Keratinocyte (primary cell): ENCODE results near the gene HADH. TPM values are rescaled to one million over a fixed set of nuclear protein-coding genes. Genes with fewer than 3 reads are reported as not detected.

ENCODE experiments used
- DNase-seq: peaks from one replicate; pipeline ENCODE4 v3.0.0-alpha.2; 2011; ENCODE audit warnings: low read depth, missing footprints, low spot score
- FAIRE-seq: peaks from 2 replicates; lab custom pipeline; 2011; peaks lifted over from hg19 to GRCh38; lab: Jason Lieb, UNC
- H2AFZ ChIP-seq: 2 replicates; pipeline ENCODE4 v1.6.0; 2012; ENCODE audit warnings: low read length, control low read depth, inconsistent platforms; ENCODE audit not compliant: control insufficient read depth
- H3K27ac ChIP-seq: 2 replicates; pipeline ENCODE4 v1.5.1; 2011; ENCODE audit warnings: low read length; ENCODE audit not compliant: control insufficient read depth, insufficient read depth
- H3K27me3 ChIP-seq: 3 replicates; pipeline ENCODE4 v1.6.0; 2011; ENCODE audit warnings: low read length; ENCODE audit not compliant: control insufficient read depth, insufficient read depth; ENCODE audit errors: extremely low read depth
- H3K36me3 ChIP-seq, 2 experiments: 2 replicates in 1 of 2; 3 replicates in 1 of 2; pipeline ENCODE4 v1.5.1; 2011; ENCODE audit warnings: low read length in 2 of 2, mild to moderate bottlenecking in 1 of 2; ENCODE audit not compliant: control insufficient read depth in 2 of 2, insufficient read depth in 2 of 2; ENCODE audit errors: extremely low read depth in 1 of 2
- H3K4me1 ChIP-seq: 3 replicates; pipeline ENCODE4 v1.5.1; 2011; ENCODE audit warnings: low read length; ENCODE audit not compliant: control insufficient read depth, insufficient read depth; ENCODE audit errors: extremely low read depth
- H3K4me2 ChIP-seq: 3 replicates; pipeline ENCODE4 v1.6.0; 2011; ENCODE audit warnings: low read depth, low read length; ENCODE audit not compliant: control insufficient read depth, insufficient read depth; ENCODE audit errors: extremely low read depth
- H3K4me3 ChIP-seq, 3 experiments: fragments of 200-600 bp in 1 of 3; sonication (generic) in 1 of 3; 2 replicates in 2 of 3; 3 replicates in 1 of 3; pipeline ENCODE4 v1.5.1; 2011 to 2016; ENCODE audit warnings: low read length in 3 of 3, mild to moderate bottlenecking in 3 of 3, control low read depth in 2 of 3, inconsistent platforms in 1 of 3, low read depth in 1 of 3, mixed read lengths in 1 of 3, mixed run types in 1 of 3, moderate library complexity in 1 of 3; ENCODE audit not compliant: control insufficient read depth in 2 of 3, insufficient read depth in 2 of 3; ENCODE audit errors: extremely low read depth in 1 of 3
- H3K79me2 ChIP-seq: 2 replicates; pipeline ENCODE4 v1.6.0; 2012; ENCODE audit warnings: low read length; ENCODE audit not compliant: control insufficient read depth, insufficient read depth
- H3K9ac ChIP-seq: 3 replicates; pipeline ENCODE4 v1.6.0; 2011; ENCODE audit warnings: low read length; ENCODE audit not compliant: control insufficient read depth, insufficient read depth; ENCODE audit errors: extremely low read depth
- H3K9me1 ChIP-seq: 3 replicates; pipeline ENCODE4 v1.6.0; 2011; ENCODE audit warnings: low read length; ENCODE audit not compliant: control insufficient read depth, insufficient read depth; ENCODE audit errors: extremely low read depth
- H3K9me3 ChIP-seq: 2 replicates; pipeline ENCODE4 v1.5.1; 2012; ENCODE audit warnings: low read depth, low read length; ENCODE audit not compliant: control insufficient read depth
- H4K20me1 ChIP-seq: 3 replicates; pipeline ENCODE4 v1.6.0; 2011; ENCODE audit warnings: low read length; ENCODE audit not compliant: control insufficient read depth, insufficient read depth; ENCODE audit errors: extremely low read depth
- CTCF ChIP-seq, 3 experiments: IDR thresholded peaks in 1 of 3; conservative IDR thresholded peaks in 1 of 3; optimal IDR thresholded peaks in 1 of 3; 2 replicates in 2 of 3; 3 replicates in 1 of 3; pipeline versions ENCODE3 to v1.5.1; 2011; ENCODE audit warnings: low read length in 3 of 3, mild to moderate bottlenecking in 3 of 3, moderate library complexity in 2 of 3, control low read depth in 1 of 3, inconsistent platforms in 1 of 3; ENCODE audit not compliant: insufficient read depth in 2 of 3; ENCODE audit errors: extremely low read depth in 1 of 3
- EZH2 ChIP-seq: IDR thresholded peaks from one replicate; pipeline ENCODE4 v1.6.1; 2012; ENCODE audit warnings: inconsistent platforms, mild to moderate bottlenecking, low read length, moderate library complexity
- dilution Hi-C: fragments of 300-500 bp; cut with MboI; formaldehyde crosslinking; loops from one replicate; pipeline ENCODE4 v1.7.0; 2020; ENCODE audit warnings: low sequenced_read_pairs; ENCODE audit not compliant: extremely low pct_ligation_motif_present
- polyA plus RNA-seq, 5 experiments: library from polyadenylated mRNA; depleted of rRNA in 3 of 5; stranded (reverse) in 3 of 5; stranded (forward) in 1 of 5; unstranded in 1 of 5; fragments of >200 nt; gene quantifications; 1 replicate in 1 of 5; 2 replicates in 3 of 5; 3 replicates in 1 of 5; pipeline versions ENCODE4 v1.2.1 to v1.2.3, GENCODE V29; 2011 to 2012; ENCODE audit warnings: missing spikeins in 2 of 5, low read depth in 1 of 5, low replicate concordance in 1 of 5

HADH gene
- polyA plus RNA-seq, 1 donor (not counting 4 experiments of a cell fraction or from before 2014, with no cell fraction given): 49.3 TPM

DNA sequence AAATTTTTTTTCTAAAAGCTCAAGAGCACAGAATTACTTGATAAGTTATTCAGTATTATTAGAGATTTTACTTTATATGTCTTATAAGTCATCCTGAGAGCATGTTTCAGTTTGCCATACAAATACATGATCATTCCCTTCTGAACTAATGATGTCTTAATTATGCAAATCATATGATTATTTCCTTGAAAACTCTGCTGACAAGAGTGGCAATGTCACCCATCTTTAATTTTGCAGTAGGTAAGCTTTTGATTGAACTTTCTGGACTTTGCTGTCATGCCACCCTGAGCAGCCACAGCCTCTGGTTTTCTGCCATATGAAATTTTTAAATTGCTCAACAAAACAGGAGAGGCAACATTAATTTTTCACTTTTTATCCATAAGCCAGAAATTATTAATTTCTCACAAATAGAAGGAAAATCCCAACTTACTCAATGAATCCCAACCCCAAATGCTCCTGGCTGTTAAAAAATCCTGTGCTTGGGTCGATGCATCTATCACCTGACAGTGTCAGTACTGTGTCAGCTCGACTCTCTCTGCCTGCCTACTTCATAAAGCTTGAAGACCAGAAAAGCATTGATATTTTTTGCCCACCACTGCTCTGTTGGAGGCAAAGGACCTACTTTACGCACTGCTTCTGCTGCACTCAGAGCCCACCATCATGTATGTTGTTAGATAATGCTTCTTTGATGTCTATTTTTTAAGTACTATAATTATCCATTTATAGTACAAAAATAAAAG lies 11.6 kb upstream of the HADH start:
- dilution Hi-C loops: no loop called here
- TF ChIP-seq EZH2 (no peak), CTCF (optimal IDR thresholded peaks at IDR 0.05 in 1 of 3, IDR thresholded peaks at IDR 0.05 in 1 of 3, conservative IDR thresholded peaks at IDR 0.05 in 1 of 3; ENCODE audit: extremely low read depth in 1 of 3, insufficient read depth in 2 of 3, low read length in 3 of 3) (no peak)
- no peak for DNase-seq

GRCh38 chr4:107978716-107979451 lies 10.8 kb upstream of the HADH start:
- no peak for DNase-seq
- Histone ChIP-seq H3K27me3 (no peaks in the 10 kb centered on the region), H3K4me3 (no peak overlapping the region), H3K27ac (no peak overlapping the region), H3K4me1 (no peaks in the 10 kb centered on the region), H3K9me3 (no peaks in the 10 kb centered on the region), H3K4me2 (no peak overlapping the region), H3K36me3 (no peaks in the 10 kb centered on the region), H4K20me1 (no peaks in the 10 kb centered on the region), H3K9ac (no peak overlapping the region), H3K9me1 (no peaks in the 10 kb centered on the region), H3K79me2 (no peaks in the 10 kb centered on the region), H2AFZ (no peak overlapping the region)
- FAIRE-seq: no peak
- dilution Hi-C loops: no loop called here
- TF ChIP-seq EZH2 (no peak), CTCF (optimal IDR thresholded peaks at IDR 0.05 in 1 of 3, IDR thresholded peaks at IDR 0.05 in 1 of 3, conservative IDR thresholded peaks at IDR 0.05 in 1 of 3; ENCODE audit: extremely low read depth in 1 of 3, insufficient read depth in 2 of 3, low read length in 3 of 3) (no peak)

More for the DNA sequence above, 11.6 kb upstream of the HADH start:
- H3K27me3 ChIP-seq: no peaks in the 10 kb centered on the region
- no peak overlapping the region for H3K27ac ChIP-seq
- H3K4me3 ChIP-seq: no peak overlapping the region
- no peak overlapping the region for H2AFZ ChIP-seq
- no peaks in the 10 kb centered on the region for H3K9me3 ChIP-seq
- no peak overlapping the region for H3K4me2 ChIP-seq
- no peak overlapping the region for H3K9ac ChIP-seq
- no peaks in the 10 kb centered on the region for H3K36me3 ChIP-seq
- H3K4me1 ChIP-seq: no peaks in the 10 kb centered on the region
- no peak for FAIRE-seq
- no peaks in the 10 kb centered on the region for H3K9me1 ChIP-seq
- H4K20me1 ChIP-seq: no peaks in the 10 kb centered on the region
- no peaks in the 10 kb centered on the region for H3K79me2 ChIP-seq
